Fibroblast of lung (primary cell): ENCODE data around the gene SNX13. TPM values are rescaled to one million over a fixed set of nuclear protein-coding genes. Genes with fewer than 3 reads are reported as not detected.

Source experiments
- DNase-seq, 2 donors: peaks; one replicate each; pipeline versions ENCODE4 v3.0.0 to v3.0.0-alpha.2; 2010; ENCODE audit warnings: low read depth in 2 of 2
- H2AFZ ChIP-seq: 2 replicates; pipeline ENCODE4 v1.5.1; 2012; ENCODE audit warnings: low read length, control low read depth, inconsistent platforms
- H3K27ac ChIP-seq: 2 replicates; pipeline ENCODE4 v1.5.1; 2011; ENCODE audit warnings: low read length, control low read depth; ENCODE audit not compliant: insufficient read depth
- H3K27me3 ChIP-seq: 2 replicates; pipeline ENCODE4 v1.5.1; 2011; ENCODE audit warnings: mild to moderate bottlenecking, low read length; ENCODE audit not compliant: control insufficient read depth, insufficient read depth
- H3K36me3 ChIP-seq: 2 replicates; pipeline ENCODE4 v1.5.1; 2011; ENCODE audit warnings: low read length; ENCODE audit not compliant: control insufficient read depth, insufficient read depth
- H3K4me1 ChIP-seq: 2 replicates; pipeline ENCODE4 v1.5.1; 2011; ENCODE audit warnings: low read length; ENCODE audit not compliant: control insufficient read depth, insufficient read depth; ENCODE audit errors: extremely low read depth
- H3K4me2 ChIP-seq: 2 replicates; pipeline ENCODE4 v1.5.1; 2011; ENCODE audit warnings: low read length, control low read depth; ENCODE audit not compliant: insufficient read depth; ENCODE audit errors: extremely low read depth
- H3K4me3 ChIP-seq, 4 experiments: fragments of 200-600 bp in 1 of 4; sonication (generic) in 1 of 4; replicated peaks in 1 of 4; 2 replicates each; pipeline ENCODE4 v1.5.1; 2011 to 2016; ENCODE audit warnings: low read length in 4 of 4, low read depth in 3 of 4, mild to moderate bottlenecking in 3 of 4, control low read depth in 2 of 4, inconsistent platforms in 1 of 4, mixed read lengths in 1 of 4; ENCODE audit not compliant: insufficient read depth in 1 of 4; ENCODE audit errors: control extremely low read depth in 1 of 4
- H3K79me2 ChIP-seq: 2 replicates; pipeline ENCODE4 v1.5.1; 2012; ENCODE audit warnings: mild to moderate bottlenecking, low read length, inconsistent platforms; ENCODE audit not compliant: control insufficient read depth, insufficient read depth
- H3K9ac ChIP-seq: 2 replicates; pipeline ENCODE4 v1.5.1; 2011; ENCODE audit warnings: mild to moderate bottlenecking, low read length, control low read depth; ENCODE audit not compliant: insufficient read depth
- H3K9me3 ChIP-seq: 2 replicates; pipeline ENCODE4 v1.5.1; 2012; ENCODE audit warnings: low read depth, low read length; ENCODE audit not compliant: control insufficient read depth, insufficient read depth
- H4K20me1 ChIP-seq: 2 replicates; pipeline ENCODE4 v1.5.1; 2011; ENCODE audit warnings: low read length; ENCODE audit not compliant: control insufficient read depth, insufficient read depth; ENCODE audit errors: extremely low read depth
- EZH2 ChIP-seq: IDR thresholded peaks from 2 replicates; pipeline ENCODE4 v1.5.1; 2012; ENCODE audit warnings: low read length, control low read depth, mild to moderate bottlenecking; ENCODE audit errors: missing control alignments
- polyA plus RNA-seq, 2 donors: library from polyadenylated mRNA; depleted of rRNA in 1 of 2; stranded (reverse) in 1 of 2; unstranded in 1 of 2; fragments of >200 nt; gene quantifications; 2 replicates each; pipeline ENCODE4 v1.2.1, GENCODE V29; 2011 to 2012; ENCODE audit warnings: missing spikeins in 1 of 2
- total RNA-seq: library from RNA; depleted of rRNA; stranded (reverse); fragments of >200 nt; gene quantifications from 2 replicates; pipeline ENCODE4 v1.2.1, GENCODE V29; 2014
- TF ChIP-seq, protein P1 (sequence below), 2 donors: IDR thresholded peaks in 1 of 2; conservative IDR thresholded peaks in 1 of 2; 1 replicate in 1 of 2; 2 replicates in 1 of 2; pipeline ENCODE4 v1.5.1; 2011 to 2012; ENCODE audit warnings: low read length in 2 of 2, control low read depth in 1 of 2, inconsistent platforms in 1 of 2, low read depth in 1 of 2, mild to moderate bottlenecking in 1 of 2

Gene SNX13
- total and polyA plus RNA-seq, 2 donors (not counting 1 experiment from before 2014, with no cell fraction given): 36.0 to 42.9 TPM

DNA sequence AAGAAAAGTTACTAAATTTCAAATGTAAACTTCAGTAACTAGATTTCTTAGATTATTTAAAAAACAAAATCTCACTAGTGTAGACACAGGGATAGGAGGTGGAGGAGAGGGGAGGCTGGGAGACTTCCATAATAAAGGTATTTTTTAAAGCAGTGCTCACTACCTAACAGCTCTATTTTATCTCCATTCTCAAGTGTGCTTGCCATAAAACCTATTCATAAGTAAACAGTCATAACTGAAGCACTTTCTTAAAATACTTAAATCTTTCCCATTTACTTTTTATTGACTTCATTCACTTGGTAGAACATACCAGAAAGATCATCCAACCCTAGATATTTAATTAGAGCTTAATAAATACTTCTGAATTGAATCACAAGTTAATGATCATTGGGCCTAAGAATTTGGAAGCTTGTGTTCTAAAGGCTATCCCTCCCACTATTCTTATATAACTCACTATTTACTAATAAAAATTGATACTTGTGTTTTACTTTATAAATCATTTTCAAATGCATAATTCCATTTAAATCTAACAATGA, 107.4 kb downstream of the SNX13 start:
- TF ChIP-seq EZH2: no peak
- TF ChIP-seq, protein P1, sequence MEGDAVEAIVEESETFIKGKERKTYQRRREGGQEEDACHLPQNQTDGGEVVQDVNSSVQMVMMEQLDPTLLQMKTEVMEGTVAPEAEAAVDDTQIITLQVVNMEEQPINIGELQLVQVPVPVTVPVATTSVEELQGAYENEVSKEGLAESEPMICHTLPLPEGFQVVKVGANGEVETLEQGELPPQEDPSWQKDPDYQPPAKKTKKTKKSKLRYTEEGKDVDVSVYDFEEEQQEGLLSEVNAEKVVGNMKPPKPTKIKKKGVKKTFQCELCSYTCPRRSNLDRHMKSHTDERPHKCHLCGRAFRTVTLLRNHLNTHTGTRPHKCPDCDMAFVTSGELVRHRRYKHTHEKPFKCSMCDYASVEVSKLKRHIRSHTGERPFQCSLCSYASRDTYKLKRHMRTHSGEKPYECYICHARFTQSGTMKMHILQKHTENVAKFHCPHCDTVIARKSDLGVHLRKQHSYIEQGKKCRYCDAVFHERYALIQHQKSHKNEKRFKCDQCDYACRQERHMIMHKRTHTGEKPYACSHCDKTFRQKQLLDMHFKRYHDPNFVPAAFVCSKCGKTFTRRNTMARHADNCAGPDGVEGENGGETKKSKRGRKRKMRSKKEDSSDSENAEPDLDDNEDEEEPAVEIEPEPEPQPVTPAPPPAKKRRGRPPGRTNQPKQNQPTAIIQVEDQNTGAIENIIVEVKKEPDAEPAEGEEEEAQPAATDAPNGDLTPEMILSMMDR (conservative IDR thresholded peaks at IDR 0.05 in 1 of 2, IDR thresholded peaks at IDR 0.05 in 1 of 2; ENCODE audit: low read depth in 1 of 2, low read length in 2 of 2): no peak
- no peak overlapping the region for H3K27ac ChIP-seq
- H3K36me3 ChIP-seq: no peaks in the 10 kb centered on the region
- H4K20me1 ChIP-seq: no peaks in the 10 kb centered on the region
- H3K4me3 ChIP-seq: no peak overlapping the region
- no peak overlapping the region for H3K4me2 ChIP-seq
- no peak for DNase-seq
- H3K4me1 ChIP-seq: no peaks in the 10 kb centered on the region
- H3K79me2 ChIP-seq: no peaks in the 10 kb centered on the region
- no peak overlapping the region for H3K9ac ChIP-seq
- no peak overlapping the region for H2AFZ ChIP-seq
- no peaks in the 10 kb centered on the region for H3K9me3 ChIP-seq
- no peaks in the 10 kb centered on the region for H3K27me3 ChIP-seq

DNA sequence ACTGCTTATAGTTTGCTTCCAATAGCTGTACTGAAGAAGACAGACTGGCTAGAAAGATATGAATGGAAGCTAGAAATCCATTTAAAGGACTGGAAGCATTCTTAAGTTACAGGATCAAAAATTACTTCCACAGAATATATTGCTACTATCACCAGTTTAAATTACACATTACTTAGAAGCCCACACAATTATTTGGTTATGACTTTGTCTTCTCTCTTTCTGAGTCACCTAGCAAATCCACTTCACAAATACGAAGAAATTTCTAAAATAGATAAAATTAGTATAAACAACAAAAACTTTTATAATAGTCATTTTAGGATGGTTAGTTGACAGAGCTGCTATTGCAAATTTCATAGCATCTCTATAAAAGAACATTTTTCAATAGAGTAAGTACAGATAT, 108.1 kb downstream of the SNX13 start:
- Histone ChIP-seq H3K79me2 (no peaks in the 10 kb centered on the region), H3K4me1 (no peaks in the 10 kb centered on the region), H4K20me1 (no peaks in the 10 kb centered on the region), H3K9me3 (no peaks in the 10 kb centered on the region), H3K36me3 (no peaks in the 10 kb centered on the region), H3K4me3 (no peak overlapping the region), H3K27me3 (no peaks in the 10 kb centered on the region), H3K27ac (no peak overlapping the region), H3K4me2 (no peak overlapping the region), H3K9ac (no peak overlapping the region), H2AFZ (no peak overlapping the region)
- no peak for DNase-seq
- TF ChIP-seq EZH2: no peak

DNA sequence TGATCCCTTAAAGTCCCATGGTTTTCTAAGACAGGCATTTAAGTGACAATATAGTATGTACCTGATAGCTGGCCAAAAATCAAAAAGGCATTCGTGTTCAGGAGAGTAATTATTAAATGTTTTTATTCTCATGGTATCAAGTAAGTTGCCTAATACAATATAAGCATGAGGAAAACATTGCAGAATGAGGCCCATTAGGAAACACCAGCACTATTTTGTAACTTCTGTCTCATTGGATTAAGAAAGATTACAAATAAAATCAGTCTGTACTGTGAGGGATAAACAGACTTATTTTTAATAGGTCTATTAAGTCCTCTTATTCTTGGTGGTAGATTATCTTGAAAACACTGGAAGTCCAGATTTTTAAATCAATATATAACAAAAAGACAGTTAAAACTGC, 110.1 kb downstream of the SNX13 start:
- Histone ChIP-seq H3K27me3 (no peaks in the 10 kb centered on the region), H3K9me3 (no peaks in the 10 kb centered on the region), H2AFZ (no peak overlapping the region), H4K20me1 (no peaks in the 10 kb centered on the region), H3K9ac (no peak overlapping the region), H3K79me2 (no peaks in the 10 kb centered on the region), H3K4me2 (no peak overlapping the region), H3K4me3 (no peak overlapping the region), H3K36me3 (no peaks in the 10 kb centered on the region), H3K27ac (no peak overlapping the region), H3K4me1 (no peaks in the 10 kb centered on the region)
- TF ChIP-seq, protein P1 (conservative IDR thresholded peaks at IDR 0.05 in 1 of 2, IDR thresholded peaks at IDR 0.05 in 1 of 2; ENCODE audit: low read depth in 1 of 2, low read length in 2 of 2): no peak
- no peak for TF ChIP-seq EZH2
- peak in 1 of 2 donors; percentile 56 for DNase-seq
